Tibial nerve (tissue), 4 donors: ENCODE data around the gene ROBO1. TPM values are rescaled to one million over a fixed set of nuclear protein-coding genes. Genes with fewer than 3 reads are reported as not detected.

Experiments used
- DNase-seq, 2 donors: peaks; one replicate each; pipeline ENCODE4 v3.0.0-alpha.2; 2019; ENCODE audit warnings: low spot score in 2 of 2
- H3K27ac ChIP-seq, 4 donors: fragments of 200-600 bp; sonication (generic) in 3 of 4; one replicate each; pipeline ENCODE4 v1.5.1; 2017 to 2019; ENCODE audit warnings: mild to moderate bottlenecking in 1 of 4
- H3K27me3 ChIP-seq, 2 donors: fragments of 200-600 bp; sonication (generic) in 1 of 2; one replicate each; pipeline versions ENCODE4 v1.5.1 to v1.6.0; 2017 to 2019
- H3K36me3 ChIP-seq, 3 donors: fragments of 200-600 bp; sonication (generic); one replicate each; pipeline ENCODE4 v1.5.1; 2018 to 2019
- H3K4me1 ChIP-seq, 4 donors: fragments of 200-600 bp; sonication (generic) in 3 of 4; one replicate each; pipeline ENCODE4 v1.5.1; 2017 to 2019
- H3K4me3 ChIP-seq, 4 donors: fragments of 200-600 bp; sonication (generic) in 3 of 4; one replicate each; pipeline ENCODE4 v1.5.1; 2017 to 2019; ENCODE audit warnings: mild to moderate bottlenecking in 1 of 4, moderate library complexity in 1 of 4
- H3K9me3 ChIP-seq, 4 donors: fragments of 200-600 bp; sonication (generic) in 3 of 4; one replicate each; pipeline ENCODE4 v1.5.1; 2017 to 2019
- EP300 ChIP-seq, 2 donors: sonication (generic); formaldehyde crosslinking; IDR thresholded peaks; one replicate each; pipeline ENCODE4 v1.6.1; 2017; ENCODE audit warnings: antibody characterized with exemption in 2 of 2, mild to moderate bottlenecking in 1 of 2
- POLR2A ChIP-seq, 2 donors: fragments of 450-650 bp; IDR thresholded peaks; one replicate each; pipeline ENCODE4 v1.6.1; 2017; ENCODE audit warnings: antibody characterized with exemption in 2 of 2, mild to moderate bottlenecking in 2 of 2, moderate library complexity in 2 of 2
- WGBS, 2 donors: methylation state at CpG; one replicate each; pipeline ENCODE4 v1.1.5; 2018; 5-methylcytosine and 5-hydroxymethylcytosine counted together
- total RNA-seq, 4 donors: library from RNA; depleted of rRNA; stranded (reverse); fragments of >200 nt; gene quantifications; one replicate each; pipeline ENCODE4 v1.1.0, GENCODE V29; 2016
- TF ChIP-seq, protein P1 (sequence below), 5 experiments: fragments of 200-600 bp in 3 of 5; fragments of 450-650 bp in 2 of 5; sonication (generic) in 3 of 5; IDR thresholded peaks; one replicate each; pipeline ENCODE4 v1.5.1; 2016 to 2019; ENCODE audit warnings: antibody characterized with exemption in 5 of 5, mild to moderate bottlenecking in 3 of 5, moderate library complexity in 2 of 5

ROBO1 gene
- total RNA-seq, 4 donors from 2014 or later = 12.6 to 27.8 (median 23.1) TPM

DNA sequence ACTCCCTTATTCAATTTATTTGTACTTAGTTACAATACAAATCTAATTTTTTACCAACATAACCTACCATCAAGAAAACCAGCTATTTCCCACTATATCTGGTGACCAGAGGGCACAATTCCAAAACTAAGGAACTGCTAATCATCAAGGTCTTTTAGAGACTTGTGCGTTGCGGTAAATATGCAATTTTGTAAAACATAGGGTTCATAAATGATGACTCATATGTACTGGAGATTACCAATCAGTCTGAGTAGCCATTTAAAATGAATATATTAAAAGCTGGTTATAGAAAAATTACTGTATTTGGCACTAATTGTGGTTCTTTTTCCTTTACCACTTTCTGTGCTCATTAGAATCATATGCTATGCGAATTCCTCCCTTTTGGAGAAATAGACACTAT lies 859.6 kb downstream of the ROBO1 start:
- 88 to 92% methylated on average over 3 of the region's 3 CpGs for WGBS, 2 donors
- no peaks in the 10 kb centered on the region for H3K36me3 ChIP-seq
- TF ChIP-seq, protein P1, sequence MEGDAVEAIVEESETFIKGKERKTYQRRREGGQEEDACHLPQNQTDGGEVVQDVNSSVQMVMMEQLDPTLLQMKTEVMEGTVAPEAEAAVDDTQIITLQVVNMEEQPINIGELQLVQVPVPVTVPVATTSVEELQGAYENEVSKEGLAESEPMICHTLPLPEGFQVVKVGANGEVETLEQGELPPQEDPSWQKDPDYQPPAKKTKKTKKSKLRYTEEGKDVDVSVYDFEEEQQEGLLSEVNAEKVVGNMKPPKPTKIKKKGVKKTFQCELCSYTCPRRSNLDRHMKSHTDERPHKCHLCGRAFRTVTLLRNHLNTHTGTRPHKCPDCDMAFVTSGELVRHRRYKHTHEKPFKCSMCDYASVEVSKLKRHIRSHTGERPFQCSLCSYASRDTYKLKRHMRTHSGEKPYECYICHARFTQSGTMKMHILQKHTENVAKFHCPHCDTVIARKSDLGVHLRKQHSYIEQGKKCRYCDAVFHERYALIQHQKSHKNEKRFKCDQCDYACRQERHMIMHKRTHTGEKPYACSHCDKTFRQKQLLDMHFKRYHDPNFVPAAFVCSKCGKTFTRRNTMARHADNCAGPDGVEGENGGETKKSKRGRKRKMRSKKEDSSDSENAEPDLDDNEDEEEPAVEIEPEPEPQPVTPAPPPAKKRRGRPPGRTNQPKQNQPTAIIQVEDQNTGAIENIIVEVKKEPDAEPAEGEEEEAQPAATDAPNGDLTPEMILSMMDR (IDR thresholded peaks at IDR 0.05) = no peak
- TF ChIP-seq EP300 (IDR thresholded peaks at IDR 0.05) (no peak), POLR2A (IDR thresholded peaks at IDR 0.05) (no peak)
- H3K9me3 ChIP-seq = no peaks in the 10 kb centered on the region
- DNase-seq = no peak
- H3K4me1 ChIP-seq = no peaks in the 10 kb centered on the region
- H3K4me3 ChIP-seq = no peak overlapping the region
- no peak overlapping the region for H3K27ac ChIP-seq
- no peaks in the 10 kb centered on the region for H3K27me3 ChIP-seq

DNA sequence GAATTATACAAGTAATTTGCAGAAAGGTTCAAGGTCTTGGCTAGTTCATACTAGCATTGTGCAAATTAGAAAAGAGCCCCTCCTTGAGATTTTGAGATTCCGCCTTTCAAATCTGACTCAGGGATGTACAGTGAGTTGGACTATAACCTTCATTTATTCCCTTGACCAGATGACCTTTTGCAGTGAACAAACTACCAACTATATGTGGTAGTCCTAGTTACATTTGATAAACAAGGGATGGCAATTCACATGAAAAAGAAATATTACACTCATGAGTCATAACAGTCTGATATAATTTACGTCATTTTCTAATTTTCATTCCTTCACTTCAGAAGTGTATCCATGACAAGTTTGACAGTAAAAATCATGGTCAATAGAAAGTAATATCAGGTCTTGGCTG lies 860.4 kb downstream of the ROBO1 start:
- no peaks in the 10 kb centered on the region for H3K9me3 ChIP-seq
- DNase-seq = no peak
- TF ChIP-seq POLR2A (IDR thresholded peaks at IDR 0.05) = no peak
- no peak for TF ChIP-seq EP300 (IDR thresholded peaks at IDR 0.05)
- TF ChIP-seq, protein P1 (IDR thresholded peaks at IDR 0.05) = no peak
- no peak overlapping the region for H3K4me3 ChIP-seq
- H3K27me3 ChIP-seq = no peaks in the 10 kb centered on the region
- no peaks in the 10 kb centered on the region for H3K36me3 ChIP-seq
- no peaks in the 10 kb centered on the region for H3K4me1 ChIP-seq
- 71 to 73% methylated on average over 2 of the region's 2 CpGs for WGBS, 2 donors
- no peak overlapping the region for H3K27ac ChIP-seq

DNA sequence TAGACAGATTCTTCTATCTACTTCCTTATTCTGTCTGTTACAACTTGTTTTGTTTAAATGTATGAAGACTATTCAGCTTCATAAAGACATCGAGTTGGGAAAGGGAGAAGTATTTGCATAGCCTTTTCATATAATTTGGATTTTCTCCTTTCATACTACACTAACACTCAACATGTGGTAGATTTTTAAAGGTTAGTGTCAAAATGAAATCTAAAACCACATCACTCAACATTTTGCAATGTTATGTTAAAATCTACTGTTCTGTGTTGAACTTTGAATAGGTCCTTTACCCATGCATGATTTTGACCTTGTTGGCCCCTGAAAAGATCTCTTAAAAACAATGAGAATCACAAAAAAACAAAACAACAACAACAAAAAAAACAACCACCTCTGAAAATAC lies 860.9 kb downstream of the ROBO1 start:
- no peak for DNase-seq
- WGBS, 2 donors = 87 to 91% methylated on average over 1 of the region's 1 CpG

DNA sequence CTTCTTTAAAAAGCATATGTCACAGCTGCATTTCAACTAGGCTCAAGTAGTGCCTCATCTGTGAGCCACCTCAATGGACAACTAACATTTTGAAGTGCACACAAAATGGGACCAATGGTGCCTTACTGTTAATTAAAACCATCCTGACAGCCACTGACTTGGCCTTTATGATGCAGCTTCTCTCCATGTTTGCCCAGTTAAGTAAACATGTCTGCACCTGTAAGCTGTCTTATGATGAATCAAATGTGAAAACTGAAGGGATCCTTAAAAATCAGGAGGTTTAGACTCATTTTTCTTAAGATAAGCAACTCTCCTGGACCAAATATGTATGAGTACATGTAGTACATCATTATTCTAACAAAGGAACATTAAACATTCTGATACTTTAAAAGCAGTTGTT lies 861.6 kb downstream of the ROBO1 start:
- H3K4me3 ChIP-seq = no peak overlapping the region
- no peaks in the 10 kb centered on the region for H3K36me3 ChIP-seq
- no peaks in the 10 kb centered on the region for H3K4me1 ChIP-seq
- no peak for DNase-seq
- H3K9me3 ChIP-seq = no peaks in the 10 kb centered on the region
- TF ChIP-seq POLR2A (IDR thresholded peaks at IDR 0.05) (no peak), EP300 (IDR thresholded peaks at IDR 0.05) (no peak)
- TF ChIP-seq, protein P1 (IDR thresholded peaks at IDR 0.05) = no peak
- H3K27me3 ChIP-seq = no peaks in the 10 kb centered on the region
- no peak overlapping the region for H3K27ac ChIP-seq

More for the DNA sequence above, 860.9 kb downstream of the ROBO1 start:
- H3K4me3 ChIP-seq = no peak overlapping the region
- H3K27me3 ChIP-seq = no peaks in the 10 kb centered on the region
- H3K27ac ChIP-seq = no peak overlapping the region
- no peak for TF ChIP-seq EP300 (IDR thresholded peaks at IDR 0.05)
- no peaks in the 10 kb centered on the region for H3K9me3 ChIP-seq
- no peaks in the 10 kb centered on the region for H3K4me1 ChIP-seq
- H3K36me3 ChIP-seq = no peaks in the 10 kb centered on the region

DNA sequence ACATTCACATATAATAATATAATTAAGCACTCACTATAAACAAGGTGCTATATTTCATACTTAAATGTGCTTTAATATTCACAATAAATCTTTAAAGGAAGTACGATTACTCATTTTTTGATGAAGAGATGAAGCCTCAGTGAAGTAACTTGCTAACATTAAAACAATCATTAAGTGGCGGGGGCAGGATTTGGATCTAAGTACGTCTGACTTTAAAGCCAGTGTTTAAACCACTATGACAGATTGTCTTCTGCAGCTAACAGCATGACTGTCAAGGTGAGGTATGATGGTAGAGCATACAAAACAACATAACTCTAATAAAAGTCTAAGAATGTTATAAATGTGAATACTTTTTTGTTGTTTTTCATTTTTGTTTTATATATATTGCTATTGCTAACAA lies 862.1 kb downstream of the ROBO1 start:
- WGBS, 2 donors = 92 to 93% methylated on average over 3 of the region's 3 CpGs
- no peaks in the 10 kb centered on the region for H3K27me3 ChIP-seq

More for the DNA sequence above, 862.1 kb downstream of the ROBO1 start:
- Histone ChIP-seq H3K27ac (no peak overlapping the region), H3K36me3 (no peaks in the 10 kb centered on the region), H3K4me3 (no peak overlapping the region), H3K9me3 (no peaks in the 10 kb centered on the region), H3K4me1 (no peaks in the 10 kb centered on the region)
- TF ChIP-seq, protein P1 (IDR thresholded peaks at IDR 0.05) = no peak
- TF ChIP-seq POLR2A (IDR thresholded peaks at IDR 0.05) = no peak
- TF ChIP-seq EP300 (IDR thresholded peaks at IDR 0.05) = no peak
- no peak for DNase-seq
